ENCODE measurements around the gene ALG8. TPM values are rescaled to one million over a fixed set of nuclear protein-coding genes. Genes with fewer than 3 reads are reported as not detected.

ALG8 gene
- total RNA-seq, 2 donors from 2014 or later: 22.7 to 40.1 TPM

DNA sequence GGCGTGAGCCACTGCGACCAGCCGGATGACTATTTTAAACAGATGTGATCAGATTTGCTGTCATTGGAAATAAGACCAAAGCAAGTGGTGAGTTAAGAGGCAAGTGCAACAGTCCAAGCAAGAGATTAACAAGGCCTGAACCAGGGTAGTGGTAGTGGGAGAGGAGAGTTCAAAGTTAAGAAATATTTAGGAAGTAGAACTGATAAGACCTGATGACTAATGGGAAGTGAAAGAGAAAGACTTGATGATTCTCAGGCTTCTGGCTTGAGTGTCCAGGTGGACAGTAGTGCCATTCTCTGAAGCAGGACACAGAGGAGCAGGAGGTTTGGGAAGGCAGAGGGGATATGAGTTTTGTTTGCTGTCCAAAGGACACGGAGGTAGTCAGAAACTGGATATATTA is 67.0 kb downstream of the ALG8 start:
- DNase-seq: no peak
- intact Hi-C loops (cut with DNase I): no loop called here
- Histone ChIP-seq H3K4me1 (peaks cover 7% of the 10 kb centered on the region), H3K4me3 (no peak overlapping the region), H3K9ac (ENCODE audit: low read depth in 2 of 2, low read length in 2 of 2) (no peak overlapping the region), H3K36me3 (no peaks in the 10 kb centered on the region), H3K27ac (no peak overlapping the region), H3K27me3 (no peaks in the 10 kb centered on the region), H3K9me3 (no peaks in the 10 kb centered on the region)
- TF ChIP-seq, protein P1, sequence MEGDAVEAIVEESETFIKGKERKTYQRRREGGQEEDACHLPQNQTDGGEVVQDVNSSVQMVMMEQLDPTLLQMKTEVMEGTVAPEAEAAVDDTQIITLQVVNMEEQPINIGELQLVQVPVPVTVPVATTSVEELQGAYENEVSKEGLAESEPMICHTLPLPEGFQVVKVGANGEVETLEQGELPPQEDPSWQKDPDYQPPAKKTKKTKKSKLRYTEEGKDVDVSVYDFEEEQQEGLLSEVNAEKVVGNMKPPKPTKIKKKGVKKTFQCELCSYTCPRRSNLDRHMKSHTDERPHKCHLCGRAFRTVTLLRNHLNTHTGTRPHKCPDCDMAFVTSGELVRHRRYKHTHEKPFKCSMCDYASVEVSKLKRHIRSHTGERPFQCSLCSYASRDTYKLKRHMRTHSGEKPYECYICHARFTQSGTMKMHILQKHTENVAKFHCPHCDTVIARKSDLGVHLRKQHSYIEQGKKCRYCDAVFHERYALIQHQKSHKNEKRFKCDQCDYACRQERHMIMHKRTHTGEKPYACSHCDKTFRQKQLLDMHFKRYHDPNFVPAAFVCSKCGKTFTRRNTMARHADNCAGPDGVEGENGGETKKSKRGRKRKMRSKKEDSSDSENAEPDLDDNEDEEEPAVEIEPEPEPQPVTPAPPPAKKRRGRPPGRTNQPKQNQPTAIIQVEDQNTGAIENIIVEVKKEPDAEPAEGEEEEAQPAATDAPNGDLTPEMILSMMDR (IDR thresholded peaks at IDR 0.05): no peak

DNA sequence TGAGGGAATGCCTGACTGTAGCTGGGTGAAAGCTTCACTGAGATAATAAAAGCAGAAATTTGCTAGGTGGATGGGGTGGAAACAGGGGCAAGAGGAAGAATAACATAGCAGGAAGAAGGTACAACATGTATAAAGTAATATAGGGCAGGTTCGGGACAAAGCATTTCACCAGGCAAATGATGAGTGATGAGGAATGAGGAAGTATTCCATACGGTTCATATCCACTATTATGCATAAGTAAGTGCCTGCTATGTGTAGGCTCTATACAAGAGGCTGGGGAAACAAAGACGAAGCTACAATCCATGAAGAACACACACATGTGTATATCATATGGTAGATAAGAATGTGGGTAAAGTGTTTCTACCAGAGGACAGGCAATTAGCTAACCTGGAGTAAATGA is 67.7 kb downstream of the ALG8 start:
- Histone ChIP-seq H3K36me3 (no peaks in the 10 kb centered on the region), H3K4me1 (peaks cover 4% of the 10 kb centered on the region), H3K27ac (no peak overlapping the region), H3K27me3 (no peaks in the 10 kb centered on the region), H3K9me3 (no peaks in the 10 kb centered on the region), H3K4me3 (no peak overlapping the region), H3K9ac (ENCODE audit: low read depth in 2 of 2, low read length in 2 of 2) (no peak overlapping the region)
- TF ChIP-seq, protein P1 (IDR thresholded peaks at IDR 0.05): no peak
- intact Hi-C loops (cut with DNase I): no loop called here
- DNase-seq: no peak

DNA sequence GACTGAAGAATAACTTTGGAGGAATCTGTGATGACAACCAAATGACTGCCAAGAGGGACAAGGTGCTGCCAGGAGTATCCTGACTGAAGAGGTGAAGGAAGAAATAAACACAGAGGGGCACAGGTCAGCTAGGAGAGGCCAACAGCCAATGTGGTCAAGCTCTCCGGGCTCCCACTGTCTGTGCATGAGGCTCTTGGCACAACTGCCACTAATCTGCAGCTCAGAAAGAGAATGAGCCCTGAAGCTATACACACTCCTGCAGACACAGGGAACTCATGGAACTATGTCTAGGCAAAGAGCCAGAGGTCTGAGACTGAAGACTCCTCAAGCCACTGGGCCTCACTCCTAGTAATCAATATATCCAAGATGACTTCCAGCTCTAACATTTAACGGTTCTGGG is 68.8 kb downstream of the ALG8 start:
- no peak overlapping the region for H3K9ac ChIP-seq (ENCODE audit: low read depth in 2 of 2, low read length in 2 of 2)
- no peaks in the 10 kb centered on the region for H3K4me1 ChIP-seq
- DNase-seq: no peak
- no peaks in the 10 kb centered on the region for H3K36me3 ChIP-seq
- no peak overlapping the region for H3K27ac ChIP-seq
- no peak overlapping the region for H3K4me3 ChIP-seq
- no peaks in the 10 kb centered on the region for H3K27me3 ChIP-seq
- TF ChIP-seq, protein P1 (IDR thresholded peaks at IDR 0.05): no peak
- intact Hi-C loops (cut with DNase I): no loop called here
- no peaks in the 10 kb centered on the region for H3K9me3 ChIP-seq

DNA sequence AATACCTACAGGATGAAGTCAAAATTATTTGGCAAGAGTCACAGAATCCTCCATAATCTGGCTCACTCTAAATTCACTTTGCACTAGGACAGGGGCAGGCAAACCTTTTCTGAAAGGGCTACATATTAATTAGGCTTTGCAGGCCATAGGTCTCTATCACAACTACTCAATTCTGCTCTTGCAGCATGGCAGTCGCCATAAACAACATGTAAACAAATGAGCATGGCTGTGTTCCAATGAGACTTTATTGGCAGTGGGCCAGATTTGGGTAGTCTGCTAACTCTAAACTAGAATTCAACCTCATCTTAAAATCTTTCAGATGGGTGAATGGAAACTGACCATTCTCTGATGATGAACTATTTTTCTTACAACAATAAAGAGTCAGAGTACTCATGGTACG is 70.0 kb downstream of the ALG8 start:
- no peaks in the 10 kb centered on the region for H3K36me3 ChIP-seq
- no peak for DNase-seq
- no peak overlapping the region for H3K9ac ChIP-seq (ENCODE audit: low read depth in 2 of 2, low read length in 2 of 2)
- no peaks in the 10 kb centered on the region for H3K4me1 ChIP-seq
- H3K9me3 ChIP-seq: no peaks in the 10 kb centered on the region
- no peak overlapping the region for H3K27ac ChIP-seq
- TF ChIP-seq, protein P1 (IDR thresholded peaks at IDR 0.05): no peak
- H3K4me3 ChIP-seq: no peak overlapping the region
- intact Hi-C loops (cut with DNase I): no loop called here
- H3K27me3 ChIP-seq: no peaks in the 10 kb centered on the region

DNA sequence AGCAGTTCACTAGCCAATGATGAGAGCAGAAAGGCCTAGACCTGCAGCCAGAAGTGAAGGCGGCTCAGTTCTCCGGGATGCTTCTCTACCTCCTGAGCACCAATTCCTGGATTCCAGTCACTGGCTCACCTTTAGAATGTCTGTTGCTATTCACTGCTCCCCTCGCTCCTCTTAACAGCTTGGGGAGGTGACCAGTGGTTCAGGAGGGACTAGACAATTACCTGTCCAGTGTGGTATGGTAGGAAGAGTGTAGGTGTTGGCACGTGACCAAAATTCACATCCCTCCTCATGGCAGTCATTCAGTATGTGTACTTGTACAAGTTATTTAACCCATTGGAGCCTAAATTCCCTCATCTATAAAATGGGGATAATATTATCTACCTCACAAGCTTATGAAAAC is 71.7 kb downstream of the ALG8 start:
- TF ChIP-seq, protein P1 (IDR thresholded peaks at IDR 0.05): no peak
- Histone ChIP-seq H3K4me1 (no peaks in the 10 kb centered on the region), H3K9ac (ENCODE audit: low read depth in 2 of 2, low read length in 2 of 2) (no peak overlapping the region), H3K9me3 (no peaks in the 10 kb centered on the region), H3K4me3 (no peak overlapping the region), H3K27me3 (no peaks in the 10 kb centered on the region), H3K27ac (no peak overlapping the region), H3K36me3 (no peaks in the 10 kb centered on the region)
- DNase-seq: no peak
- intact Hi-C loops (cut with DNase I): no loop called here

DNA sequence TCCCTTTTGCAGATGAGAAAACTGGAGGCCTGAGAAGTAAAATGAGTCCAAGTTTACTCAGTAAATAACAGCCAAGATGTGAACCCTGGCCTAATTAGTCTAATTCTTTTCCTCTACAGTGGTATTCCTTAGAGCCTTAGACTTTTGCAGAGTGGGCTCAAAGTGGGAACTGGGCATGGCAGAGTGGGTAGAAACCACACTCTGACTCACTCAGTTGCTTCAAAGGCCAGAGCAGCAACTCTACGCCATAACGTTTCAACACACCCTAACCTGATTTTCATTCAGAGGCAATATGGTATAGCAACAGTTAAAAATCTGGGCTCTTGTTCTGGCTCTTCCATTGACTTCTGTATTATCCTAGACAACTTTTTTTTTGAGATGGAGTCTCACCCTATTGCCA is 73.0 kb downstream of the ALG8 start:
- H3K27ac ChIP-seq: no peak overlapping the region

More for the DNA sequence above, 73.0 kb downstream of the ALG8 start:
- H3K4me1 ChIP-seq: no peaks in the 10 kb centered on the region
- H3K27me3 ChIP-seq: no peaks in the 10 kb centered on the region
- H3K4me3 ChIP-seq: no peak overlapping the region
- H3K9ac ChIP-seq (ENCODE audit: low read depth in 2 of 2, low read length in 2 of 2): no peak overlapping the region
- H3K9me3 ChIP-seq: no peaks in the 10 kb centered on the region
- TF ChIP-seq, protein P1 (IDR thresholded peaks at IDR 0.05): no peak
- no peak for DNase-seq
- H3K36me3 ChIP-seq: no peaks in the 10 kb centered on the region
- intact Hi-C loops (cut with DNase I): no loop called here
